Naive thymus-derived CD4-positive, alpha-beta T cell (primary cell): ENCODE data around the gene TAX1BP1. TPM values are rescaled to one million over a fixed set of nuclear protein-coding genes. Genes with fewer than 3 reads are reported as not detected.

ENCODE experiments used
- polyA plus RNA-seq, 2 donors: library from polyadenylated mRNA; unstranded; fragments of 300-500 nt; fragmentation: Illumina TruSeq; gene quantifications; one replicate each; pipeline ENCODE4 v1.2.3, GENCODE V29; 2021
- total RNA-seq, 6 experiments: library from RNA in 5 of 6; stranded (reverse) in 5 of 6; gene quantifications; 1 replicate in 5 of 6; 2 replicates in 1 of 6; pipeline ENCODE4 v1.2.3 and lab custom pipeline; 2021 to 2026

Gene TAX1BP1
- total and polyA plus RNA-seq, 7 experiments from 2014 or later, result 69.4 to 112 (median 109) TPM

Other genes starting within 250 kb of the TAX1BP1 start
- 10 to 100 TPM in 3 of 5 experiments, 1 to 10 TPM in 2; 8.0 to 16.5 (median 14.3) TPM for gene HIBADH, start 77.3 kb upstream of the TAX1BP1 start, total RNA-seq
- 10 to 100 TPM; 44.0 to 46.2 TPM for gene HIBADH, start 77.3 kb upstream of the TAX1BP1 start, polyA plus RNA-seq